DND-41 (cell line): ENCODE measurements around the gene RIT1.

Experiments used
- ATAC-seq: fragments of 200-7000 bp; cut with Tn5 transposase; 3 replicates; pipeline ENCODE4 v1.9.1; 2021; ENCODE audit warnings: low read depth; ENCODE audit not compliant: insufficient read depth
- DNase-seq: peaks from one replicate; pipeline ENCODE4 v3.0.0-alpha.2; 2020
- H2AFZ ChIP-seq: 2 replicates; pipeline ENCODE4 v1.6.0; 2012; ENCODE audit warnings: low read depth, low read length
- H3K27ac ChIP-seq: 2 replicates; pipeline ENCODE4 v1.5.1; 2012; ENCODE audit warnings: low read length, inconsistent platforms
- H3K27me3 ChIP-seq: fragments of 200-600 bp; sonication (generic); 2 replicates; pipeline ENCODE4 v1.6.0; 2012; ENCODE audit warnings: low read length, mild to moderate bottlenecking, inconsistent platforms; ENCODE audit not compliant: insufficient read depth, poor library complexity
- H3K36me3 ChIP-seq: 2 replicates; pipeline ENCODE4 v1.5.1; 2012; ENCODE audit warnings: low read length, inconsistent platforms; ENCODE audit not compliant: insufficient read depth
- H3K4me1 ChIP-seq: 2 replicates; pipeline ENCODE4 v1.5.1; 2012; ENCODE audit warnings: mild to moderate bottlenecking, low read length; ENCODE audit not compliant: insufficient read depth
- H3K4me2 ChIP-seq: 2 replicates; pipeline ENCODE4 v1.6.0; 2012; ENCODE audit warnings: mild to moderate bottlenecking, moderate library complexity, low read length, inconsistent platforms; ENCODE audit not compliant: insufficient read depth
- H3K4me3 ChIP-seq, 2 experiments: fragments of 200-600 bp in 1 of 2; shearing (Covaris generic) in 1 of 2; 2 replicates each; pipeline ENCODE4 v1.5.1; 2012 to 2016; ENCODE audit warnings: inconsistent platforms in 2 of 2, low read length in 2 of 2, mild to moderate bottlenecking in 2 of 2, low read depth in 1 of 2, moderate library complexity in 1 of 2
- H3K79me2 ChIP-seq: 2 replicates; pipeline ENCODE4 v1.6.0; 2012; ENCODE audit warnings: low read length, inconsistent platforms; ENCODE audit not compliant: insufficient read depth
- H3K9ac ChIP-seq: 2 replicates; pipeline ENCODE4 v1.6.0; 2012; ENCODE audit warnings: low read depth, mild to moderate bottlenecking, inconsistent platforms, low read length, moderate library complexity
- H3K9me3 ChIP-seq: 2 replicates; pipeline ENCODE4 v1.5.1; 2012; ENCODE audit warnings: low read length, moderate library complexity, mild to moderate bottlenecking, inconsistent platforms; ENCODE audit not compliant: insufficient read depth, severe bottlenecking
- H4K20me1 ChIP-seq: 2 replicates; pipeline ENCODE4 v1.6.0; 2012; ENCODE audit warnings: low read length; ENCODE audit not compliant: insufficient read depth
- CTCF ChIP-seq: IDR thresholded peaks from 2 replicates; pipeline ENCODE4 v1.5.1; 2012; ENCODE audit warnings: borderline replicate concordance, low read length, moderate library complexity, mild to moderate bottlenecking; ENCODE audit not compliant: poor library complexity, severe bottlenecking; ENCODE audit errors: extremely low read depth
- EZH2 ChIP-seq: IDR thresholded peaks from 3 replicates; pipeline ENCODE4 v1.6.1; 2012; ENCODE audit warnings: borderline replicate concordance, low read depth, mild to moderate bottlenecking, moderate library complexity, low read length, inconsistent platforms; ENCODE audit not compliant: severe bottlenecking

RIT1 gene

GRCh38 chr1:155859234-155859829, 51.8 kb downstream of the RIT1 start, which contains the start of gene SYT11:
SYT11 (plus strand) TSS chr1:155859567; CDS start chr1:155859762, 195 bp downstream.
- no peak for TF ChIP-seq EZH2
- TF ChIP-seq CTCF, result no peak
- Histone ChIP-seq H2AFZ (peak within 1 kb of the TSS; percentile 76), H3K79me2 (peaks cover 40% of the 10 kb centered on the region), H4K20me1 (0 out of 2 replicates have a peak, but pooled peaks cover 2% of the 10 kb centered on the region), H3K4me2 (peak within 1 kb of the TSS; percentile 84), H3K36me3 (peaks cover 15% of the 10 kb centered on the region), H3K9ac (peak within 1 kb of the TSS; percentile 56), H3K4me3 (peak within 1 kb of the TSS; percentile 52 to 67), H3K9me3 (no peaks in the 10 kb centered on the region), H3K4me1 (peaks cover 44% of the 10 kb centered on the region), H3K27me3 (no peaks in the 10 kb centered on the region), H3K27ac (peak within 1 kb of the TSS; percentile 73)
- DNase-seq, result peak; percentile 94
- peak; percentile 87 for ATAC-seq

GRCh38 chr1:155858800-155859233, 52.3 kb downstream of the RIT1 start:
- Histone ChIP-seq H3K27ac (peak overlapping the region; percentile 73), H2AFZ (peak overlapping the region; percentile 76)
- no peak for ATAC-seq

GRCh38 chr1:155856975-155857930, 53.9 kb downstream of the RIT1 start, which contains the start of gene GON4L:
GON4L (minus strand) TSS chr1:155857214; CDS start chr1:155853780, 3,434 bp downstream.
- Histone ChIP-seq H3K4me1 (peaks cover 52% of the 10 kb centered on the region), H4K20me1 (0 out of 2 replicates have a peak, but pooled peaks cover 6% of the 10 kb centered on the region), H3K27ac (peak within 1 kb of the TSS; percentile 88), H3K27me3 (no peaks in the 10 kb centered on the region), H2AFZ (peak within 1 kb of the TSS; percentile 82), H3K79me2 (peaks cover 56% of the 10 kb centered on the region), H3K4me2 (peak within 1 kb of the TSS; percentile 84), H3K9me3 (no peaks in the 10 kb centered on the region), H3K4me3 (peak within 1 kb of the TSS; percentile 68 to 87), H3K36me3 (peaks cover 34% of the 10 kb centered on the region), H3K9ac (peak within 1 kb of the TSS; percentile 82)
- TF ChIP-seq EZH2, result no peak
- peak; percentile 86 for ATAC-seq
- peak; percentile 92 for DNase-seq

More at GRCh38 chr1:155858800-155859233, 52.3 kb downstream of the RIT1 start:
- Histone ChIP-seq H3K4me3 (peak overlapping the region; percentile 52 to 67), H3K4me2 (peak overlapping the region; percentile 84), H3K9me3 (no peaks in the 10 kb centered on the region), H4K20me1 (0 out of 2 replicates have a peak, but pooled peaks cover 2% of the 10 kb centered on the region), H3K79me2 (peaks cover 43% of the 10 kb centered on the region), H3K27me3 (no peaks in the 10 kb centered on the region), H3K9ac (peak overlapping the region; percentile 56), H3K4me1 (peaks cover 44% of the 10 kb centered on the region), H3K36me3 (peaks cover 20% of the 10 kb centered on the region)
- peak; percentile 15 for DNase-seq
- TF ChIP-seq EZH2, result no peak
- TF ChIP-seq CTCF, result no peak
